Stimulated activated CD4-positive, alpha-beta T cell treated with anti-CD3 and anti-CD28 coated beads, Interleukin-1b, Interleukin-23, amount 100 ng/mL, for 48 hours (primary cell): ENCODE results near the gene PYDC1.
"Not testable (repeated sequence)": the region's sequence is repeated elsewhere in the genome, so short reads cannot be mapped to it uniquely, and the experiment has no call there.

Experiments
- DNase-seq: peaks from one replicate; pipeline ENCODE4 v3.0.0-alpha.2; 2020

Gene PYDC1

GRCh38 chr16:31177136-31177535 lies 39.8 kb downstream of the PYDC1 start:
- DNase-seq, result peak; percentile 59

GRCh38 chr16:31170048-31170447 lies 46.9 kb downstream of the PYDC1 start:
- DNase-seq, result not testable (repeated sequence)

- no peak for DNase-seq
Observed at GRCh38 chr16:31168848-31169247, 48.1 kb downstream of the PYDC1 start.

GRCh38 chr16:31167315-31167714 lies 49.6 kb downstream of the PYDC1 start:
- DNase-seq, result no peak
